ENCODE results near the gene USP16.
"Not testable (repeated sequence)": the region's sequence is repeated elsewhere in the genome, so short reads cannot be mapped to it uniquely, and the experiment has no call there.

USP16 gene

GRCh38 chr21:29024474-29025327 is at the start of gene USP16:
Gene USP16, plus strand, starts transcription at chr21:29024668. Its CDS starts 3,246 bp downstream, at chr21:29027914.
- peak within 1 kb of the TSS; percentile 97 for H3K4me3 ChIP-seq (ENCODE audit: low read depth, low read length)

DNA sequence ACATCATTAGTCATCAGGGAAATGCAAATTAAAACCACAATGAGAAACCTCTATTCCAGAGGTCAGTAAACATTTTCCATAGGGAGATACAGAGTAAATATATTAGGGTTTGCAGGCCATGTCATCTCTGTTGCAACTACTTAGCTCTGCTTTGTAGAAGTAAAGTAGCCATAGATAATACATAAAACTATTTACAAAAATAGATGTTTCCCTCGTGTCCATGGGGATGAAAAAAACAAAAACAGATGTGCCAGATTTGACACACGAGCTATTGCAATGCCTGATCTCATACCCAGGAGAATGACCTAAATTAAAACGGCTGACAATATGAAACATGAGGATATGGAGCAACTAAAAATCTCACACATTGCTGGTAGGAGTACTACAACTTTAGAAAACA is 49.1 kb upstream of the USP16 start:
- H3K4me3 ChIP-seq (ENCODE audit: low read depth, low read length): no peak overlapping the region

- no peak overlapping the region for H3K4me3 ChIP-seq (ENCODE audit: low read depth, low read length)
Measured at GRCh38 chr21:28979092-28979491, 45.4 kb upstream of the USP16 start.

DNA sequence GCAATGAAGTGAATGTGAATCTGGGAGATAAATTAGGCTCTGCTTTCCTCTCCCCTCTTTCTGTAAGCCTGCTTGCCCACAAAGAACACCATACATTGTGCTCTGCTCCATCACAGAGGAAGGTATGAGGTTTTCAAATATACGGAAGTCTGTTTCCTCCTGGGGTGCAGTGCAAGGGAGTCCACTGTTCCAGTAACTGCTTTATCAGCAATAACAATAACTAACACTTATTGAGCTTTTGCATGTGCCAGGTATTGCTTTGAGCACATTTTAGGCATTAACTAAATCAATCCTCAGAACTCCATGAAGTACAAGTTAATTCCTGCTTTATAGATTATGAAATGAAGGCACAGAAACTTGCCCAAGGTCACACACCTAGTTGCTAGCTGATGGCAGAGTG is 41.8 kb upstream of the USP16 start:
- no peak overlapping the region for H3K4me3 ChIP-seq (ENCODE audit: low read depth, low read length)

DNA sequence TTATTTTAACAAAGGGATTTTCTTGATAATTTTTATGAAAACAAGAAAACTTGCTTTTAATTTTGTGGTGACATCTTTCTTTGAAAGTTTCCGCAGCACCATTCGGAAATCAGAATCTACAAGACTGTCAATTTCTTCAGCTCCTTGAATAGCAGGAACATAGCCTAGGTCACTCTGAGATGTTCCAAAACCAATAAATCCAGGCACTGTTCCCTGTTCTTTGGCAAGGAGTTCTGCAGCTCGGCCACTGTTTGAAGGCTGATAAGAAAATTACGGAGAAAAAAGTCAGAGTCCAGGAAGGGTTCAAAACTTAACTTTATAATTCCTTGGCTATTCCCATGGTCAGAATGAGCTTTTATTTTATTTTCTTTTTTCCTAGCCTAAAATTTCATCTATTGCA is 37.8 kb upstream of the USP16 start:
- no peak overlapping the region for H3K4me3 ChIP-seq (ENCODE audit: low read depth, low read length)

- H3K4me3 ChIP-seq (ENCODE audit: low read depth, low read length): not testable (repeated sequence)
Measured at GRCh38 chr21:28988146-28988545, 36.3 kb upstream of the USP16 start.

- H3K4me3 ChIP-seq (ENCODE audit: low read depth, low read length): peak overlapping the region; percentile 96
Measured at GRCh38 chr21:28991861-28992525, 32.5 kb upstream of the USP16 start.

DNA sequence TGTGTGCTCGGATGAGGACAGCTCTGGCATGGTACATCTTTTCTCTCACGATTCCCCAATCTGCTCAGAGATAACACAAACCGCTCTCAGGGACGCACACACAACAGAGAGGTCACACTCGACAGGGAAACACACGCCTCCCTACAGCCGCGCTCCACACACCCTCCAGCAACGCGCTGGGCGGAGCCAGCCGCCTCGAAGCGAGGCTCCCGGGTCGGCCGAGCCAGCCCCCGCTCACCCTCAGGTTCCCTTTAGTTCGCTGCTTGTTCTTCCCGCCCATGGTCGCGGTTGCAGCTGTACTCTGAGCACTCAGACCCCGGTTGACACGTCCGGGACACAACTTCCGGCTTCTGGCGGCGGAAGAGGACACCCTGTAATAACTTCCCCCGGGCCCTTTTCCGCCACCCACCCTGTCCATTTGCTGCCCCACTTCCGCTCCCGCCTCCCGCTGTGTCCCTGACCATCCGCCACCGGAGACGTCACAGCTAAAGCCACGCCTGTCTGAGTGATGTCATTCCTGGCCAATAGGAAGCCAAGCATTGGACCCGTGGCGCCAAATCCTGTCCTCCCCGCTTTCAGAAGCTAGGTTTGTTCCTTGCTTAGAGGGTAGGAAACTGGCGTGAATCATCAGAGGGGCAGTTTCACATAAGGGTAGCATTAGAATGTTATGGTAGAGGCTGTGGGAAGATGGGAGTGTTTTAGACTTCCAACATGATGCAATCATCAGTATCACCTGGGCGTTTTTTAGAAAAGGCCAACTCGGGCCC is 31.8 kb upstream of the USP16 start, which contains the start of gene LTN1:
Gene LTN1, minus strand, starts transcription at position 352 of the 767 bp plus-strand sequence. Its CDS starts 72 bp downstream, at position 280.
- peak within 1 kb of the TSS; percentile 96 for H3K4me3 ChIP-seq (ENCODE audit: low read depth, low read length)

- H3K4me3 ChIP-seq (ENCODE audit: low read depth, low read length): peak overlapping the region; percentile 28
Measured at GRCh38 chr21:28993293-28993629, 31.2 kb upstream of the USP16 start.

DNA sequence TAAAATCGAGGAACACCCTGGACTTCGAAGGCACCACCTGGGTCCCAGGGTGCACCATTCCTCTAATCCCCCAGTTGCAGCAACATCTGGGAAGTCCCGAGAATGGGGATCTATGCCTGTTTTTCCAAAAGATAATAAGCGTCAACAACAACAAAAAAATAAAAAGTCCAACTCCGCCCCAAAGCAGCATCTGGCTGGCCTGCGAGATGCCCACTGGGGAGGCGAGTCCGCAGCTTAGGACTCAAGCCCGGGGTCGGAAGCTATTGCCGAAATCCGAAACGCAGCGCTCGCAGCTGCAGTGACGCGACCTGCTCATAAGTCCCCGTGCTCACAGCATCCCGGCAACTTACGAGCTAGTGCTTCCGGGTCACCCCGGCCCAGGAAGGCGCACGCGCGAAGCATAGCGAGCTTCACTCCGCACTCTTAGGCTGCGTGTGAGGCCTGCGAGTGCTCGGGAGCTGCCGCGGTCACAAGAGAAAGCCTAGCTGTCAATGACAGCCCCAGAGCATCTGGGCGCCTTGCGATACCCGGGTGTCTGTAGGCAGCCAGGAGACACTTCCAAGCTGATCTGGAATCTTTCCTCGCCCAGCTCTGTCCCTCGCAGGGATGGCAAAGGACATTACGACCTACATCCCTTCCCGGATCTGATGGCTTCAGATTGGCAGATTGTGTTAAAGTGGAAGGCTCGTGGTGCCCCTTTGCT is 21.9 kb upstream of the USP16 start:
- H3K4me3 ChIP-seq (ENCODE audit: low read depth, low read length): peak overlapping the region; percentile 85

DNA sequence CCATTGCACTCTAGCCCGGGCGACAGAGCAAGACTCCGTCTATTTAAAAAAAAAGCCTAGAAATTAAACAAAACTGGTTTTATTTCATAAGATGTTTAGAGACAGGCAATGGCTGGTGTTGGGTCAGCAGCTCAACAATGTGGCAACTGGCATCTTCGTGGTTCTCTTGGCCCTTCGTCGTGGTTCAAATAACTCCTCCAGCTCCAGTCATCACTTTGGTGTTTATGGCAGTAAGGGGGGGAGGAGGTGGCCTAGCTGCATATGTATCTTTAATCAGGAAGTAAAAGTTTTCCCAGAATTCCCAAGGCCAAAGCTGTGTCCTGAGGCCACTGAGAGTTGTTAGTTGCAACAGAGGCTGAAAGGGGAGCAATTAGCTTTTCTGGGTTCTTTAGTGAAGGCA is 18.8 kb upstream of the USP16 start:
- no peak overlapping the region for H3K4me3 ChIP-seq (ENCODE audit: low read depth, low read length)

GRCh38 chr21:29007135-29007534 is 17.3 kb upstream of the USP16 start:
- H3K4me3 ChIP-seq (ENCODE audit: low read depth, low read length): no peak overlapping the region

DNA sequence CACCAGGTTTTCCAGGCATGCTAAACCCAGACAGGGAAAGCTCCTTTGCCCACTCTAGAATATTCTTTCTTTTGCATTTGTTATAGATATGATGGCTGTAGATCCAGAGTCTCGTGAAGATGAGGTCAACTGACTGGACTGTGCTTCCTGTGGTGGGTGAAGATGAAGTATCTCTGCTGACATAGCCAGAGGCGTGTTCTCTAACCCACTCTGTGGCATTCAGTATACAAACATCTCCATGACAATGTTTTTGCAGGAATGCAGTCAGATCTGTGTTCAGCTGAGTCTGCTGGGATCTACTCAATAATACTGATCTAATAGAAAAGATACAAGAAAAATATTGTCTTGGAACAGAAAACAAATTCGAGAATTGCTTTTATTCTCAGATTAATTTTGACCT is 16.7 kb upstream of the USP16 start:
- H3K4me3 ChIP-seq (ENCODE audit: low read depth, low read length): no peak overlapping the region

DNA sequence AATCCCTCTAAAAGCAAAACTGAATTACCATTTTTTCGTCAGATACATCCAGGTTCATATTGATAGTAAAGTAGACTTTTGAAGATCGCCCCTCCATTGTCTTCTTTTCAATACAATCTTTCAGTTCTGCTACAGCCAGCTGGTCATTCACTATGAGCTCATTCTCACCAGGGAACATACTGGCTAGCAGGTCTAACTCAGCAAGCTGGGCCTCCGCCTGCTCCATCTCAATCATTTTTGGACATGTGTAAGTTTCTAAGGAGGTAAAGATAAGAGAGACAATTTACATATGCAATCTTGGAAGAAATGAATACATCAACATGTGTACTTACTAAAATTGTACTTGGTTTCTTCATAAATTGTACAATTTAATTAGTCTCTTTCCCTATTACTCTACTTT is 16.1 kb upstream of the USP16 start:
- H3K4me3 ChIP-seq (ENCODE audit: low read depth, low read length): no peak overlapping the region

- H3K4me3 ChIP-seq (ENCODE audit: low read depth, low read length): not testable (repeated sequence)
Measured at GRCh38 chr21:29011236-29011635, 13.2 kb upstream of the USP16 start.

- H3K4me3 ChIP-seq (ENCODE audit: low read depth, low read length): no peak overlapping the region
Measured at GRCh38 chr21:29017639-29018237, 6.7 kb upstream of the USP16 start.

GRCh38 chr21:29018540-29018939 is 5.9 kb upstream of the USP16 start:
- H3K4me3 ChIP-seq (ENCODE audit: low read depth, low read length): peak overlapping the region; percentile 61

DNA sequence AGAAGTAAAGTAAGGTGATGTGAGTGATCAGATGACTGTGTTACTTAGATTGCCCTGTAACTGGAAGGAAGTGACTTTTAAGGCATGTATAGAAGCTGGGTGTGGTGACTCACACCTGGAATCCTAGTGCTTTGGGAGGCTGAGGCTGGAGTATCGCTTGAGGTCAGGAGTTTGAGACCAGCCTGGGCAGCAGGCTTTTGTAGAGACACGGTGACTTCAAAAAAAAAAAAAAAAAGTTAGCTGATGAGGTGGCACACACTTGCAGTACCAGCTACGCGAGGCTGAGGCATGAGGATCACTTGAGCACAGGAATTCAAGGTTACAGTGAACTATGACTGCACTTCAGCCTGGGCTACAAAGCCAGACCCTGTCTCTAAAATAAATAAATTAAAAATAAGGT is 2.3 kb upstream of the USP16 start:
- no peak overlapping the region for H3K4me3 ChIP-seq (ENCODE audit: low read depth, low read length)

DNA sequence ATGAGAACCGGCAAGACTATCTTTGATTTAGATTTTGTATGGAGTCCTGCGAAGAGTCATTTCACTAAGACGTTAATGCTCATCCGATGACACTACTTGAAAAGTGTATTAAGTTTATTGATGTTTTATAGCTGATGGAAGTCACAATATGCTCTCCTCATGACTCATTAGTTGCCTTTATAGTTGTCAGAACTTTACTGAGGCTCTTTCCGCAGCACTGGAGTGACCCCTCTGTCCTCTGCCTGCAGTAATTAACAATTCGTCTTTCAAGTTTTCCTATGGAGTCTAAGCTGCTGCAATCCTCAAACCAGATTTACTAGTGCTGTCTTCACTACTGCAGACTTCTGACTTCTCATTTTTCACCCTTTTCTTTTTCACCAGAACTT is 853 bp downstream of the USP16 start:
- peak overlapping the region; percentile 97 for H3K4me3 ChIP-seq (ENCODE audit: low read depth, low read length)

DNA sequence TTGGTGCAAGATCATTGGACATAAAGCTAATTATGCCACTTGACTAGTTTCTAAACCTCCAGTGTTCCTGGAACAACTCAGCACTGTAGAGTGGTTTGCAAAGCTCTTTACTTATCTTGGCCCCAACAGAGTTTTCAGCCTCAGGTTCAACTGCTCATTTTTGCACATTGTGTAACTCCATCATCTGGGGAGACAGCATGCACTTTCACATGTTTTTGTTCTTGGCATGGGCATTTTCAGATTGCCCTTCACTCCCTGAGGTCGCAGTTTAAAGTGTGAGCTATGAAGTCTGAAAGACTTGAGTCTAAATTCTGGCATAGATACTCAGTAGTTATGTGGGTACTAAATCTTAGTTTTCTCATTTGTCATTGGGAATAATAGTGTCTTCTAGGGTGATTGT is 5.1 kb downstream of the USP16 start:
- H3K4me3 ChIP-seq (ENCODE audit: low read depth, low read length): no peak overlapping the region

- H3K4me3 ChIP-seq (ENCODE audit: low read depth, low read length): no peak overlapping the region
Measured at GRCh38 chr21:29030909-29031308, 6.4 kb downstream of the USP16 start.
